ENCODE data around the gene AP3S2. TPM values are rescaled to one million over a fixed set of nuclear protein-coding genes. Genes with fewer than 3 reads are reported as not detected.

Gene AP3S2
- total and polyA plus RNA-seq, 2 of the 4 experiments (the other 2 are of a cell fraction), result 12.6 to 34.1 TPM

DNA sequence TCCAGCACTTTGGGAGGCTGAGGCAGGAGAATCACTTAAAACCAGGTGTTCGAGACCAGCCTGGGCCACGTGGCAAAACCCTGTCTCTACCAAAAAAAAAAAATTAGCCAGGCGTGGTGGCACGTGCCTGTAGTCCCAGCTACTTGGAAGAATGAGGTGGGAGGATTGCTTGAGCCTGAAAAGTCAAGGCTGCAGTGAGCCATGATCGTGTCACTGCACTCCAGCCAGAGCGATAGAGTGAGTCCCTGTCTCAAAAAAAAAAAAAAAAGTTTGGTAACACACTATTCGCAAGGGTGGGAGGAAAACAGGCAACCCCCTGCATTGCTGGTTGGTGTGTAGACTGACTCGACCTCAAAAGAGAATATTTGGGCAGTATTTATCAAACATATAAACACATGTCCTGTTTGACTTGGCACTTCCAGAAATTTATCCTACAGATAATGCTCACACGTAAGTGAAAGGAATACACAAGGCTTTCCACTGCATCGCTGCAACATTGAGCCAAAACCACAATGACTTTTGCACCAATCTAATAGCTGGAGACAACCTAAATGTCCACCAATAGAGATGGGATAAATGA is 76.0 kb downstream of the AP3S2 start:
- ChIA-PET POLR2A (ENCODE audit: unreplicated experiment) (interaction anchor here (0.6 to 0.7 kb wide), 3 partner anchors 29 to 76 kb away, joined by 4 to 9 read pairs (median 8); partner anchors contain the start of gene AP3S2), CTCF (interaction anchor here (0.6 to 0.7 kb wide), 2 partner anchors 19 to 97 kb away, joined by 3 to 4 read pairs; no protein-coding TSS in a partner anchor)
- H3K9ac ChIP-seq (ENCODE audit: low read depth, low read length), result no peak overlapping the region
- peak overlapping the region; percentile 44; the same call in 1 of the 2 replicates for H3K18ac ChIP-seq (ENCODE audit: low read depth, low read length)
- no peak overlapping the region for H2AFZ ChIP-seq (replicated peaks; ENCODE audit: low read length, poor library complexity)
- dilution Hi-C loops (cut with HindIII; ENCODE audit: low sequenced_read_pairs, unreplicated experiment), result no loop called here
- ATAC-seq (ENCODE audit: low read depth), result no peak; the same call in 1 of the 2 replicates
- no peak overlapping the region for H4K91ac ChIP-seq (ENCODE audit: insufficient read depth, low read depth, low read length)
- H2AK5ac ChIP-seq (ENCODE audit: low read depth, low read length), result no peak overlapping the region
- DNase-seq, result peak; percentile 64
- peaks cover 0 to 17% of the 10 kb centered on the region in 2 experiments; a peak in 2 of 4 replicates for H3K79me1 ChIP-seq (ENCODE audit: low read depth in 1 of 2, low read length in 2 of 2)
- in situ Hi-C loops (cut with MboI; ENCODE audit: low sequenced_read_pairs), result no loop called here
- peaks cover 14% of the 10 kb centered on the region for H3K9me1 ChIP-seq (ENCODE audit: insufficient read depth, low read length)
- H3K4ac ChIP-seq (ENCODE audit: low read depth, low read length), result peak overlapping the region; percentile 53; the same call in 1 of the 2 replicates
- peaks cover 5% of the 10 kb centered on the region; the same call in 1 of the 2 replicates for H4K20me1 ChIP-seq (ENCODE audit: insufficient read depth, low read length)
- intact Hi-C loops (cut with micrococcal nuclease), result loop anchor here (1.0 kb wide), 1 partner anchor 45 kb away; no protein-coding TSS in a partner anchor
- no peak overlapping the region; the same call in 1 of the 2 replicates for H3K4me3 ChIP-seq (ENCODE audit: insufficient read depth, low read depth, low read length)
- BruUV-seq (replicated peaks), result no TSS peak
- no peak for TF ChIP-seq CEBPB (IDR thresholded peaks at IDR 0.05; ENCODE audit: low read depth, low read length)
- TF ChIP-seq BHLHE40 (IDR thresholded peaks at IDR 0.05; ENCODE audit: low read depth, low read length), result peak; percentile 74; the same call in 1 of the 2 replicates
- TF ChIP-seq, protein P1, sequence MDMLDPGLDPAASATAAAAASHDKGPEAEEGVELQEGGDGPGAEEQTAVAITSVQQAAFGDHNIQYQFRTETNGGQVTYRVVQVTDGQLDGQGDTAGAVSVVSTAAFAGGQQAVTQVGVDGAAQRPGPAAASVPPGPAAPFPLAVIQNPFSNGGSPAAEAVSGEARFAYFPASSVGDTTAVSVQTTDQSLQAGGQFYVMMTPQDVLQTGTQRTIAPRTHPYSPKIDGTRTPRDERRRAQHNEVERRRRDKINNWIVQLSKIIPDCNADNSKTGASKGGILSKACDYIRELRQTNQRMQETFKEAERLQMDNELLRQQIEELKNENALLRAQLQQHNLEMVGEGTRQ (IDR thresholded peaks at IDR 0.05; ENCODE audit: low read depth, low read length), result 0 out of 2 replicates have a peak, but pooled peaks have one; percentile 17
- H3K27me3 ChIP-seq (ENCODE audit: control insufficient read depth, insufficient read depth, low read length), result no peaks in the 10 kb centered on the region
- H2BK15ac ChIP-seq (ENCODE audit: low read depth, low read length), result no peak overlapping the region
- H2BK5ac ChIP-seq (ENCODE audit: low read depth, low read length, poor library complexity, severe bottlenecking), result peak overlapping the region; percentile 23
- H3K36me3 ChIP-seq (ENCODE audit: control insufficient read depth, insufficient read depth, low read length), result no peaks in the 10 kb centered on the region
- H4K5ac ChIP-seq (ENCODE audit: low read depth, low read length), result peak overlapping the region; percentile 65; the same call in 1 of the 2 replicates
- H2BK120ac ChIP-seq (ENCODE audit: low read depth, low read length), result peak overlapping the region; percentile 50; the same call in 1 of the 2 replicates
- no CpG with 5 or more reads among the region's 10 CpGs for WGBS, 2 experiments (ENCODE audit: extremely low coverage in 2 of 2, insufficient read length in 1 of 2)
- H2AK9ac ChIP-seq (replicated peaks; ENCODE audit: low read depth, low read length, poor library complexity), result no peak overlapping the region
- no peak overlapping the region; the same call in 1 of the 2 replicates for H3K56ac ChIP-seq (ENCODE audit: extremely low read depth, insufficient read depth, low read length)
- H3K9me3 ChIP-seq (ENCODE audit: control insufficient read depth, insufficient read depth, low read length), result peaks cover 3% of the 10 kb centered on the region
- no peak overlapping the region for H2BK20ac ChIP-seq (ENCODE audit: low read depth, low read length)
- peaks cover 12% of the 10 kb centered on the region for H3K4me1 ChIP-seq (ENCODE audit: control insufficient read depth, insufficient read depth, low read length)
- peak overlapping the region; percentile 27; the same call in 1 of the 2 replicates for H3K27ac ChIP-seq (ENCODE audit: insufficient read depth, low read length)
- no peak overlapping the region for H3K14ac ChIP-seq (replicated peaks; ENCODE audit: low read depth, low read length)
- H3K23ac ChIP-seq (ENCODE audit: low read depth, low read length), result 0 out of 2 replicates have a peak overlapping the region, but pooled peaks have one; percentile 19
- H4K8ac ChIP-seq (ENCODE audit: low read depth in 2 of 2, low read length in 2 of 2), result peak overlapping the region in 1 of 2 experiments; percentile 19; a peak in 1 of 4 replicates
- peak overlapping the region; percentile 67 for H3K4me2 ChIP-seq (ENCODE audit: low read depth, low read length)
